Sciatic nerve (tissue), 2 donors: ENCODE measurements around the gene NEURL1B. TPM values are rescaled to one million over a fixed set of nuclear protein-coding genes. Genes with fewer than 3 reads are reported as not detected.

Experiments
- ATAC-seq: fragments of 200-7000 bp; cut with Tn5 transposase; one replicate; pipeline ENCODE4 v1.9.1; 2020; ENCODE audit warnings: mild to moderate bottlenecking, moderate library complexity
- DNase-seq: peaks from one replicate; pipeline ENCODE4 v3.0.0-alpha.2; 2020; ENCODE audit warnings: low spot score
- intact Hi-C: fragments of 100-400 bp; cut with DNase I; formaldehyde crosslinking; loops from one replicate; pipeline ENCODE4 v1.14.2; 2022
- total RNA-seq: library from RNA; stranded (reverse); fragmentation: NEBNext Ultra II Directional; extraction: Animal tissue kit (Norgen Biotek cat#: 25700); gene quantifications from one replicate; pipeline ENCODE4 v1.2.1, GENCODE V29; 2021
- donor health status: DM: no; HTN: no; CAD: no.
- donor health status: DM: no; HTN: no; CAD: no.

NEURL1B gene
- total RNA-seq, 1 donor from 2014 or later: 53.7 TPM

DNA sequence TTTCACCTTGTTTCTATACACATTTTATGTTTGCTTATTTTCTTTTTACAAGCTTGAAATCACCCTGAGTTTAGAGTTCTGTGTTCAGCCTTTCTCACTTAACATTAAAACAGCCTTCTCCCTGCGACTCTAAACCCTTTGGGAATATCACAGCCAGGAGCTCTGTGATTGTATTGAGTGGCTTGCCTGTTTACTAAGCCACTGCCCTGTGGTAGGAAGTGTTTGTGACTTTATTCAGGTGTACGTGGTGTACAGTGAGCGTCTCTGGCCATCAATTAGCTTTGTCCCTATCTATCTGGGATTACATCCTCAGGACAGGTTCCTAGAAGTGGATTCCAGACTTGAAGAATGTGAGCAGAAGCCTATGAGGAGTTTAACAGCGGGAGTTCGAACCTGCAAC lies 11.0 kb upstream of the NEURL1B start:
- ATAC-seq: no peak
- intact Hi-C loops: no loop called here
- no peak for DNase-seq

DNA sequence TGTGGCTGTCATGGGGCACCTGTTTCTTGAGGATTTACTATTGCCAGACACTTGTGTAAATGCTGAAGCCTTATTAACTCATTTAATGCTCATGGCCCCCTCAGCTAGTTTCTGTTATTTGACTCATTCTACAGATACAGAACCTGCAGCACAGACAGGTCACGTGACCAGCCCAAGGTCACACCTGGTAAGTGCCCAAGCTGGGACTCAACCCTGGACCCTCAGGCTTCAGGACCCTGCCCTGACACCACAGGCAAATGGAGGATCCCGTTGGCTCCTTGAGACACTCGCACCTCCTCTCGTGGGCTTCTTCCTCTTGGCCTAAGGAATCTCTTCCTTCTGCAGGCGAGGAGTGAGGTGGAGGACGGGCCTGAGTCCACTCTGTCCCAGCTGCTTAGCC lies 10.6 kb upstream of the NEURL1B start:
- DNase-seq: peak; percentile 14
- no peak for ATAC-seq
- intact Hi-C loops: no loop called here

DNA sequence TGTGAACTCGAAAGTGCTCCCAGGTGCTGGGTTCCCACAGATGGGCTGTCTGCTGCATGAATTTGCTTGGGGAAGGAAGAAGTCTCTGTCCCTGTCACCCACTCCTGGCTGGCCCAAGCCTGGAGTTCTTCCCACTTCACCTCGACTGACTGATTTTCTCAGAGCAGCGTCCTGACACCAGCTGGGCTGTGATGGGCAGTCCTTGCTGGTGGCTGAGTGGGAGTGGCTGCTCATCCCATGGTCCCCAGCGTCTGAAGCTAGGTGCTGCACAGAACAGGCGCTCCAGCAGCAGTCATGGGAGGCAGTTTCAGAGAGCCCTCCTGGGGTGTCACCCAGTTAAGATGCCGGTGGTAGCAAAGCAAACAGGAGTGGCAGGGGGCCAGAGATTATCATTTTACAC lies 10.1 kb upstream of the NEURL1B start:
- no peak for ATAC-seq
- intact Hi-C loops: no loop called here
- peak; percentile 30 for DNase-seq

DNA sequence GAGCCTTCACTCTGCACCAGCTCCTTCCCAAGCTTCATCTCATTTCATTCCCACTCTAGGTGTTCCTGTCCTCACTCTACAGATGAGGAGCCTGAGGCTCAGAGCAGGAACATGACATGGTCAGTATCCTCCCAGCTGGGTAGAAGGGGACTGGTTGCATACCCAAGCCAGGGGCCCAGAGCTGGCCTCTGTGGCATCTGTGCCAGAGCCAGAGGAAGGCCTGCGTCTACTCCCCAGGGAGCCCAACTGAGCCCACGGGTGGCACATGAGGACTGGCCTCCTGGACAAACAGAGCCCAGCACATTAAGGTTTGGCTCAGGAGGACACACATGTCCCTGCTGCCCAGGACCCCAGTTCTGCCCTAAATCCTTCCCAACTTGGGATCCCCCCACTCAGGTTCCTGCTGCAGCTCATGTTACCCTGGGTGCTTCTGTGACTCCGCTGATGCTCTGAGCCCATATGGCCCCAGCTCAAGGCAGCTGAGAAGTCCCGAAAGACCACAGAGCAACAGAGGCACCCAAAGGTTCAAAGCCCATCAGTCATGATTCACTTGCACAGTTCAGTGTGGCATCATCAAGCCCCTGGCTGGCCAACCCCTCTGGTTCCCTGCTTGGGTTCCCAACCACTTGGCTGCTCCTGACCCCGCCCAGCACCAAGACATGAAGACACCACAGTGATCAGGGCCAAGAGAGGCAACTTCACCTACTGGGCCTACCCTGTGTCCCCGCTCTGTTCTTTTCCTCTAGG lies 8.5 kb upstream of the NEURL1B start:
- intact Hi-C loops: no loop called here
- ATAC-seq (no peak), DNase-seq (peak; percentile 39)

DNA sequence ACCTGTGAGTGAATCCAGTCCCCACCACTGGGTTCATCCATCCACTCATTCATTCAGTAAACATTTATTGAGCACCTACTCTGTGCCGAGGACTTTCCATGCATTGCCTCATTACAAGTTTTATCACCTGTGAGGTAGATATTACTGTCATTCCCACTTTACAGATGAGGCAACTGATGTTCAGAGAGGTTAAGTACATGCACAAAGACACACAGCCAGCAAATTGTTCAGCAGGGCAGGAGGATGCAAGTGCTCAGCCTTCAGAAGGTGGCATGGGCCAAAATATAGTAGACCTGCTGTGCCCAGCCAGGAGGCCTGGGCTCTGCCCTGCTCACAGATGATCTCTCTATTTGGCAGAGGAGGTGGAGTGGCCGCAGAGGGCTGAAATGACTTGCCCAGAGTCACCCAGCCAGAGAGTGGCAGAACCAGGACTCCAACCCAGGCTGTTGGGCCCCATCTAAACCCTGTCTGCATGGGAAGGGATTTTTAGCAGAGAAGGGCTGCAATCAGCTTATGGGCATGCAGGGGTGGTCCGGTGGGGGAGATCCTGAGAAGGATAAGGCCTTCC lies 7.6 kb upstream of the NEURL1B start:
- ATAC-seq: no peak
- peak; percentile 33 for DNase-seq
- intact Hi-C loops: no loop called here

DNA sequence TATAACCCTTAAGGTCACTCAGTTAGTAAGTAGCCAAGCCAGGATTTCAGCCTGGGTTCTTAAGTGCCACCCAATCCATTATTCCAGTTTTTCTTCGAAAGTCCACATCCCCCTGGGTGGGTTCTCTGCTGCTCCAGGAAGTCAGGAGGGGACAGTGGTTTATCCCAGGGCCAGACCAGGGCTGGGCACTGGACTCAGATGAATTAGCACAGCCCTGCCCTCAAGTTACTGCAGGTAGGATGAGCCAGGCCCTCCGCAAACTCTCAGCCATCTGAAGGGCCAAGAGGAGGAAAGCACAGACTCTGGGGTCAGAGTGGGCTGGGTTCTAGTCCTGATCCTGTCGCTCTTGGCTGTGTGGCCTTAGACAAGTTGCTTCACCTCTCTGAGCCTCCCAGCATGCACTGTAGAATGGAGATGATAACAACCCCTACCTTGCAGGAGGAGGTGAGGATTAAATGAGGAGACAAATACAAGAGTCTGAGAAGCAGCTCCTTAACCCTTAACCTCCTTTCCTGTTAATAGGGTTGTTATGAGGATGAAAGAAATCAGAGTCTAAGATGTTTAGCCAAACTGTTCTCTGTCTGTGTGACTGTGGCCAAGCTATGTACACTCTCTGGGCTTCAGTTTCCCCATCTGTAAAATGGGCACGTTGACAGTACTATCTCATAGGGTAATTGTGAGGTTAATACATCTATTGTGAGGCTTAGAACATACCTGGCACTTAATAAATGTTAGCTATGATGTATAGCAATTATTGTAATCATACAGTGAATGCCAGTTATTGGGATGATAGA lies 6.8 kb upstream of the NEURL1B start:
- no peak for ATAC-seq
- intact Hi-C loops: no loop called here
- peak; percentile 22 for DNase-seq

DNA sequence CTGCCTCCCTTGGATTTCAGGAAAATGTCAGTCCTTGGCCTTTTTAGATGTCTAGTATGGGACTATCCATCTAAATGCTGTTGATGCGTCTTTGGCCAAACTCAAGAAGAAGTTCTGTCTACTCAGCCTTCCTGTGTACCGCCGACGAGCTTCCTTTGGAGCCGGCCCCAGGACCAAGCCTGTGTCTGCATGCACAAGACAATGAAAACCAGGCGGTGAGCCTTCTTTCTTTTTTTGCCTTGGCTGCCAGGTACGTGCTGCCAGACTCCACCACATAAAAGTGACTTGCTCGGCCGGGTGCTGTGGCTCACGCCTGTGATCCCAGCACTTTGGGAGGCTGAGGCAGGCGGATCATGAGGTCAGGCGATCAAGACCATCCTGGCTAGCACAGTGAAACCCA lies 6.0 kb upstream of the NEURL1B start:
- DNase-seq: peak; percentile 23

DNA sequence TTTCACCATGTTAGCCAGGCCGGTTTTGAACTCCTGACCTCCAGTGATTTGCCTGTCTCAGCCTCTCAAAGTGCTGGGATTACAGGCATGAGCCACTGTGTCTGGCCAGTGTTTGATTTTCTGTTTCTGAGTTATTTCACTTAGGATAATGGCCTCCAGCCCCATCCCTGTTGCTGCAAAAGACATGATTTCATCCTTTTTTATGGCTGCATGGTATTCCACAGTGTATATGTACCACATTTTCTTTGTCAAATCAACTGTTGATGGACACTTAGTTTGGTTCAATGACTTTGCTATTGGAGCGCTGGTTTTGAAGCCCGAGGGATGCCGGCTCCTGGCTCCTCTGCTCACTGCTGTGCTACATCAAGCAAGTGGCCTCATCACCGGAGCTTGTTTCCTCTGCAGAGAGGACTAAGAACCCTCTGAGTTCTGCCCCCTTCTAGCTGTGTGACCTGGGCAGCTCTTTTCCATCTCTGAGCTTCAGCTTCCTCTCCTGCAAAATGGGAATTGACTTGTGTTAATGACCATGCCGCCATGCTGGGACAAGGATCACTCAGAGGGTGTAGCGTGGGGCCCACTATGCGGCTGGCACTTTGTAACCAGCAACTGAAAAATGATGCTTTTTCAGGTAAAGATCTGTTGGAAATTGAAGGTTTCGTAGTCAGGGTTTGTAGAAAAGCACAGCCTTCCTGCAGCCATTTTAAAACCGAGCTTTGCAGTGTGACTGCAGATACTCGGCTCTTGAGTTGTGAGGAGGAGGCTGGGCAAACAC lies 4.6 kb upstream of the NEURL1B start:
- ATAC-seq: no peak
- intact Hi-C loops: no loop called here
- peak; percentile 37 for DNase-seq

More for the DNA sequence above, 6.0 kb upstream of the NEURL1B start:
- ATAC-seq: no peak
- intact Hi-C loops: no loop called here

DNA sequence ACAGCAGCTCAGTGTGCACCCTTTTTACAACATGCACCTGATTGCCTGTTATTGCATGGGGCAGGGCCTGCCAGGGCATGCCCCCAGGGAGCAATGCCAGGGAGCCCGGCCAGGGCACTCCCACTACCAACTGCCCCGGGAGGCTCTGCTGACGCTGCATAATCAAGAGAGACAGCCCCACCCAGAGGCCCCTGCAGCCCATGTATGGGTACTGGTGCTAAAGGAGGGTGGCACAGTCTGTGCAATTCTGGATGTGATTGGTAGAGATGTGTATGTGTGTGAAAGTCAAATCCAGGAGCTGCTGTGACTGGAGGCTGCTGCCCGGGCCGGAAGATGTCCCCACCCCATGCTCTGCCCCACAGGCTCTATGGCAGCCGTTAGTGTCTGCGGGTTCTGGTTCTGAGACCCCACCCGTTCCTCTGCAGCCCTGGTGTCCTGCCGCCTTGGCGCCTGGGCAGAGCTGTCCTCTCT lies 3.9 kb upstream of the NEURL1B start:
- ATAC-seq (peak; percentile 20), DNase-seq (peak; percentile 56)
- intact Hi-C loops: no loop called here

DNA sequence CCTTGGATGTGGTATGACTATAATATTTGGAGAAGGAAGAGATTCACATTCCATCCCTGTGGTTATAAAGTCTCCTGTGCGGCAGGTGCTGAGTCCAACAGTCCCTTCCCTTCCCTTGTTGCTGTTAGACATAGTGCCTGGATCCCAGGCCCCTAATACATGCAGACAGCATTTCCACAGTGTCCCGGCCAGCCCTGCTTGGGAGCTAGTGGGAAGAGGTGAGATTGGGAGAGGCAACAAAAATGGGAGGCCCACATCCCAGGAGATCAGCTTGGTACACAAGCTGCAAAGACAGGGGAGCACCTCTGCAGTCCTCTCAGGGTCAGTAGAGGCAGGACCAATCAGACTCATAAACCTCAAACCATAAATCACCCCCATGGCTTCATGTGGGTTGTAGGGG lies 3.3 kb upstream of the NEURL1B start:
- intact Hi-C loops: no loop called here
- DNase-seq: peak; percentile 26
- no peak for ATAC-seq

DNA sequence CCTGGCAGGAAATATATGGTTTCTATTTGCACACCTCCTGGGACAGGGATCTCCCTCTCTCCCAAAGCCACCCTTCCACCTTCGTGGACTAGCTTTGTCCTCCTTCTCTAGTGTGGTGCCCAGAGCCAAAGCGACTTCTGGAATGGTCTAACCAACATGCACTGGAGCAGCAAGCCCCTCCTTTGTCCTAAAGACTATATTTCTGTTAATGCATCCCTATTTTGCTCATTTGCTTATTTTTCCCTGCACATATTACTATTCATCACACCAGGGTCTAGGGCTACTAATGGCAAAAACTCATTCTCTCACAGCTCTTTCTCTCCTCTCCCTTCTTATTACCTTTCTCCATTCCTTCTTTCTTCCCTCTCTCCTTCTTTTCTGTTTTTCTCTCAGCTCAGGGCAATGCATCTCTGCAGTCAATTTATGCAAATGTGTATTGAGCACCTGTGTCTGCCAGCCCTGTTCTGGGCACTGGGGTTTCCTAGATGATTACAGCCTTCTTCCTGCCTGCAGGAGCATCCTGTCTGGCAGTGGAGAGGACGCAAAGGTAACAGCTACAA lies 2.8 kb upstream of the NEURL1B start:
- ATAC-seq: no peak
- intact Hi-C loops: no loop called here
- no peak for DNase-seq

DNA sequence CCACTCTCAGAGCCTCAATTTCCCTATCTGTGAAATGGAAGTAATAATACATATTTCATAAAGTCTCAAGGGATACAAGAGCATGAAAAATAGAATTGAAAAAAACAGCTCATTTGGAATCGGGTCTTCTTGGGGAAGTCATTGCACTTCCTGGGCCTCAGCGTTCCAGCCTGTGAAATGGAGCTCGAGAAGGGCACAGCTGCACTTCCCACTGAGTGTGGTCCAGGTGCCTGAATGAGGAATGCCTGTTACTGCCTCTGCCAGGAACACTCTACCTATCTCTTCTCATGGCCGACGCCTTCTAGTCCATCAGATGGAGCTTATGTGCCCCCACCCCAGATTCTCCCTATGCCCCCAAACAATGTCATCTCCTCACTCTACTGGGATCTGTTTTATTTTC lies 924 bp upstream of the NEURL1B start:
- intact Hi-C loops: no loop called here
- no peak for DNase-seq
- ATAC-seq: no peak

DNA sequence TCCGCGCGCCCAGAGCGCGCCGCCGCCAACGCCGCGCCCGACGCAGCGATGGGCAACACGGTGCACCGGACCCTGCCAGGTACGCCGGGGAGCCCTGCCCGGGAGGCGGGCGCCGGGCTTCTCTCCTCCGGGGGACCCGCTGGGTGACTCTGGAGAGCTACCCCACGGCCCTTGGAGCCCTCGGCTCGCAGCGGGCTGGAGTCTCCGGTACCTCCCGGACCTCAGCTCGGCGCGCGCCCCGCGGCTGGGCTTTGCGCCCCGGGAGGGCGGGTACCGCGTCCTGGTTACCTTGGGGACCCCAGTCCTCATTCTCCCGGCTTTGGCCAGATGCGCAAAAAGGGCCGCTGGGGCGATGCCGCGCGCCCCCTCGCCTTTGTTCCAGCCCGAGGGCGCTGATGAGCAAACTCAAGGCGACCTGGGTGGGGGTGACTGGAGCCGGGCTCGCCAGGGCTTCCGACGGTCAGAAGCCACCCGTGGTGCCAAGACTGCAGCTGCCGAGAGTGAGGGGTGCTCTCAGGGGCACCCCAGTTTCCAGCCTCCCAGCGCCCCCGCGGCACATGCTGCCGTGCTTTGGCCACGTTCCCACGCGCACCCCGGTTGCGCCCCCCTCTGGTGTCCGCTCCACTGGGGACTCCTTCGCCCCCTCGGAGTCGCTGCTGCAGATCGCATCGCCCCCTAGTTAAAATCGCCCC lies 442 bp downstream of the NEURL1B start:
- intact Hi-C loops: loop anchor here (2.0 kb wide), 1 partner anchor 55 kb away; no protein-coding TSS in a partner anchor
- DNase-seq (peak; percentile 70), ATAC-seq (peak; percentile 33)

DNA sequence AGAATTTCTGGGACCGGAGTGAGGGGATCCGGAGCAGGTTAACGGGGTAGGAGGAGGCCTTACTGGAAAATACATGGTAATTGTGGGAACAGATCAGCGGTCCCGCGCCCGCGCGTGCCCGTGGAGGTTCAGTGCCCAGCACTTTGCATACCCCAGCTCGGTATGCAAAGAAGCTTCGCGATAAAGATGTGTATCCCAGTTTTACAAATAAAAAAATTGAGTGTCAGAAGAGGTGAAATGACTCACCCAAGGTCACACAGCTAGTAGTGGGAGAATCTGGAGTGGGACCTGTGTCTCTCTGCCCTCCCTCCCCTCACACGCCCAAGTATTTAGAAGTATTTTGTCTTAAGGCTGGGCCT lies 967 bp downstream of the NEURL1B start:
- DNase-seq: no peak
- intact Hi-C loops: loop anchor here (2.0 kb wide), 1 partner anchor 55 kb away; no protein-coding TSS in a partner anchor
- peak; percentile 18 for ATAC-seq

DNA sequence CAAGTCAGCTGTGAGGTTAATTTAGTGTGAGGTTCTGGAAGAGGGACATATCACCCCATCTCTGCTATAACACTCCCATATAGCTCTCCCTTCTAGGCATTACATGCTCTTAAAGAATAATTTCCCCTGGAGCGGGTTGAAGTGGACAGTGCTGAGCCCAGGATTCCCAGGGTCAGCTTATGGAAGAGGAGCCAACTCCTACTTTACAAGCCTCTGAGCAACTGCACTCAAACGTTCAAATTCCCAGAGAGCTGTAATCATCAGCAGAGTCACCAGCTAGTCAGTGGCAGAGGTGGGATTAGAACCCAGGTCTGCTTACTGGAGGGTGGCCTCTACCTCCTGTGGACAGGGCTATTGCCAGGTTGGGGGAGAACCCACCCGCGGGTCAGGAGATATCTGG lies 1.4 kb downstream of the NEURL1B start:
- no peak for DNase-seq
- intact Hi-C loops: loop anchor here (2.0 kb wide), 1 partner anchor 54 kb away; no protein-coding TSS in a partner anchor
- ATAC-seq: peak; percentile 6

DNA sequence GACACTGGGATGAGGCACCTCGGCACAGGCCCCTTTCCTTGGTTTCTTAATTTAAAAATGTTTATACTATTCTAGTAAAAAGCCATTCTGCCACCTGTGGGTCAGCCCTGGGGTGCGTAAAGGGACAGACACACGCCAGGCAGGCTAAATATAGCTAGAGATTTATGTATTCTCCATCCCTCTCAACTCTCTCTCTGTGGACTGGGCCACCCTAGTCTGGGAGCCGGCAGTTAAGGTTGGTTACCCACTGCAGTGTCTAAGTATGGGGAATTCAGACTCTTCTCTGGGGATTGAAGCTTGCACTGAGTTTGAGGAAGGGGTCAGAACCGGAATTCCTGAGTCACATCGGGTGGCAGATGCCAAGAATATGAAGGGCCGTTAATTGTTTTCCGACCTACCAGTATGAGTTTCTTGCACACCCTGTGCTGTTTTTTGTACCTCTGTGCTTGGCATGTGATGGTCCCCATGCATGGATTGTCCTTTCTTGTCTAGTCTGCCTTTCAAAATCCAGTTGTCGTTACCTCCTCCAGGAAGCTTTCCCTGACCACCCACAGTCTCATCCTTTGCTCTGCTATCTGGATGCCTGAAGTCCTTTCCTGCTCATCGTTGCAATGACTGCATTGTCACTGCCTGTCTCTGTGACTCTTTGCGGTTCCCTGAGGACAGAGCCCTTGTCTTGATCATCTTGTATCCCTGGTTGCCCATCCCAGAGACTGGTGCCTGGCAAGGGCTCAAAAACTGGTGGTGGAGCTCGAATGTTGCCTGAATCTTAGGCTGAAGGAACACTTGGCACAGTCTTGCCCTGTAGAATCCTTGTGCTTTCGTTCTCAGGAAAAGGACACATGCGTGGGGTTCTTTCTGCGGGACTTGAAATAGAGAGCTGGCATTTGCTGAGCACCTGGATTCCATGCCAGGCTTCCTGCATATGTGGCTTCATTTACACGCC lies 2.1 kb downstream of the NEURL1B start:
- DNase-seq (no peak), ATAC-seq (peak; percentile 1)
- intact Hi-C loops: loop anchor here (2.0 kb wide), 1 partner anchor 54 kb away; no protein-coding TSS in a partner anchor

DNA sequence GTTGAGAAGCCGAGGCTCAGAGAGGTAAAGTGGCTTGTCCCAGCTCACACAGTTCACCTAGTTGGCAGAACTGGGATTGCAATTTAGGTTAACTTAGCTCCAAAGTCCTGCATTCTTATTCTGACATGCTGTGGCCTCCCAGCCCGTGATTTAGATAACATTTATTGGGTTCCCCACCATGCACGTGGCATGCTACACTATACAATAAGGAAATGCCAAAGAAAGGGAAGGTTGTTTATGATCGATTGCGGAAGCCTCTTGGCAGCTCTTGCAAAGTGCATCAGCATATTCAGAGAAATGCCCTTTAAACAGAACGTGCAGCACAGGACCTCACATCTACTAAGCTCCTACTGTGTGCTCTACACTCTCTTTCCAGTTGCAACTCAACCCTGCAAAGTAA lies 3.2 kb downstream of the NEURL1B start:
- DNase-seq: no peak
- no peak for ATAC-seq
- intact Hi-C loops: no loop called here
